ENCODE measurements around the gene NEFH.

DNA sequence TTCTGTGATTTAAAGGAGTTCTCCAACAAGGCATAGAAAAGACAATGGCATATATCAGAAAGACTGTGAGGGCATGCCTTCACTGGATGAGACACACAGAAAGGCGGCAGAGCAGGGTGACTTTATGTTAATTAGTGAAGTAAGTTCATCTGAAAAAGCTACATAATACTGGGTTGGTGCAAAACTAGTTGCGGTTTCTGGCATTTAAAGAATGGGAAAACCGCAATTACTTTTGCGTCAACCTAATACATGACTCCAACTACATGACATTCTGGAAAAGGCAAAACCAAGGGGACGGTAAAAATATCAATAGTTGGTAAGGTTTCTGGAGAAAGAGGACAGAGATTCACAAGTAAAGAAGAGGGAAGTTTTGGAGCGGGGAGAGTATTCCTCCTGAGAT, 36.6 kb upstream of the NEFH start:
- TF ChIP-seq, protein P1, sequence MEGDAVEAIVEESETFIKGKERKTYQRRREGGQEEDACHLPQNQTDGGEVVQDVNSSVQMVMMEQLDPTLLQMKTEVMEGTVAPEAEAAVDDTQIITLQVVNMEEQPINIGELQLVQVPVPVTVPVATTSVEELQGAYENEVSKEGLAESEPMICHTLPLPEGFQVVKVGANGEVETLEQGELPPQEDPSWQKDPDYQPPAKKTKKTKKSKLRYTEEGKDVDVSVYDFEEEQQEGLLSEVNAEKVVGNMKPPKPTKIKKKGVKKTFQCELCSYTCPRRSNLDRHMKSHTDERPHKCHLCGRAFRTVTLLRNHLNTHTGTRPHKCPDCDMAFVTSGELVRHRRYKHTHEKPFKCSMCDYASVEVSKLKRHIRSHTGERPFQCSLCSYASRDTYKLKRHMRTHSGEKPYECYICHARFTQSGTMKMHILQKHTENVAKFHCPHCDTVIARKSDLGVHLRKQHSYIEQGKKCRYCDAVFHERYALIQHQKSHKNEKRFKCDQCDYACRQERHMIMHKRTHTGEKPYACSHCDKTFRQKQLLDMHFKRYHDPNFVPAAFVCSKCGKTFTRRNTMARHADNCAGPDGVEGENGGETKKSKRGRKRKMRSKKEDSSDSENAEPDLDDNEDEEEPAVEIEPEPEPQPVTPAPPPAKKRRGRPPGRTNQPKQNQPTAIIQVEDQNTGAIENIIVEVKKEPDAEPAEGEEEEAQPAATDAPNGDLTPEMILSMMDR (IDR thresholded peaks at IDR 0.05): no peak
- TF ChIP-seq EZH2 (IDR thresholded peaks at IDR 0.05) (no peak), EZH2phosphoT487 (IDR thresholded peaks at IDR 0.05) (no peak)
